D341Med (cell line): ENCODE data around the gene SMARCD1.
"Not testable (repeated sequence)": the region's sequence is repeated elsewhere in the genome, so short reads cannot be mapped to it uniquely, and the experiment has no call there.

Experiments
- DNase-seq: peaks from one replicate; pipeline ENCODE4 v3.0.0; 2012; ENCODE audit warnings: low spot score

The SMARCD1 gene

DNA sequence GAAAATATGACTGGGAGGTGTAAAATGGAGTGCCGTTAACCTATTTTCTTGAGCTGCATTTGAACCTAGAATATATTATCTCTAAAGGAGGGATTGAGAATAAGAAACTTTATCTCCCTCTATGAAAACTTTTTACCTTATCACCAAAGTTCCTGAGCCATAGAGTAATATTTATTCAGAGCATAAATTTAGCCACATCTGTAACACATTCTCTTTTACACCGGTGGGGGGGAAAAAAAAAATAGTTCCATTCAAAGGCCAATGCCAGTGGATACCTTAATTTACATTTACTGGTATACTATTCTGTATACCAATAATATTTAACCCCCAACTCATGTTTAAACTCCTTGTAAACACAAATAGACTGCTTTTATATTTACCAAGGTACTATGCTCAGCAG lies 60.3 kb downstream of the SMARCD1 start:
- DNase-seq, result no peak

DNA sequence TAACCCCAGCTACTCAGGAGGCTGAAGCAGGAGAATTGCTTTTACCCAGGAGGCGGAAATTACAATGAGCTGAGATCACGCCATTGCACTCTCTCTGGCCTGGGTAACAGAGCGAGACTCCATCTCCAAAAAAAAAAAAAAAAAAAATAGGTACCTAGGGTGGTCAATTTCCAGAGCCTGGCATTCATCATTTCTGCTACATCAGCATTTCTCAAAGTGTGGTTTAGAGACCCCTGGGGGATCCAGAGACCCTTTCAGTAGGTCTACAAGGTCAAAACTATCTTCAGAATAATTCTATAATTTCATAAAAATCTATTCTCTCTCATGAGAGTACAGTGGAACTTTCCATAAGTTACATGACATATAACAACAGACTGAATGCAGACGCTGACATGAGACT lies 62.1 kb downstream of the SMARCD1 start:
- no peak for DNase-seq

DNA sequence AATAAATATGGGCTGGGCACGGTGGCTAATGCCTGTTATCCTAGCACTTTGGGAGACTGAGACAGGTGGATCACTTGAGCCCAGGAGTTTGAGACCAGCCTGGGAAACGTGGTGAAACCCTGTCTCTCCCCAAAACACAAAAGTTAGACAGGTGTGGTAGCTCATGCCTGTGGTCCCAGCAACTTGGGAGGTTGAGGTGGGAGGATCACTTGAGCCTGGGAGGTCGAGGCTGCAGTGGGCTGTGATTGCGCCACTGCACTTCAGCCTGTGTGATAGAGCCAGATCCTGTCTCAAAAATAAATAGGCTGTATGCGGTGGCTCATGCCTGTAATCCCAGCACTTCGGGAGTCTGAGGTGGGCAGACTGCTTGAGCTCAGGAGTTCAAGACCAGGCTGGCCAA lies 62.9 kb downstream of the SMARCD1 start:
- DNase-seq, result not testable (repeated sequence)

DNA sequence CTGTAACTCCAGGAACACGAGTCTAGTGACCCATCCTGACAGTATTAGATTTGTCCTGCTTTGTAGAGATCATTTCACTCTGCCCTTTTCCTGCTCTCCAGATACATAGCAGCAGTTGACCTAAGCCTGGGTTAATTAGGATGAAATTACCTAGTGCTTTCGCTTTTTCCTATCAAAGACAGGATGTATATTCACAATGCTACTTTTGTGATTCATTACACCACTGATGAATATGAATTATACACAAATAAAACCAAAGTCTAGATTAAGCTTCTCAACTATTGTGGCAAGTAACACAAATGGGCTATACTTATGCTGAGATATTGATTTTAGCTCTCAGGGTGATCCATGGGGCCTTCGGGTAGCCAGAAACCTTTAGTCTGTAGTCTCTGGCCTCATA lies 64.2 kb downstream of the SMARCD1 start:
- DNase-seq, result no peak
